ENCODE measurements around the gene RFPL4AL1.
"Not testable (repeated sequence)": the region's sequence is repeated elsewhere in the genome, so short reads cannot be mapped to it uniquely, and the experiment has no call there.

The RFPL4AL1 gene

GRCh38 chr19:55768818-55769217 lies at the start of gene RFPL4AL1:
RFPL4AL1 (plus strand) TSS chr19:55769118; CDS start chr19:55771805, 2,687 bp downstream.
- DNase-seq = not testable (repeated sequence)

DNA sequence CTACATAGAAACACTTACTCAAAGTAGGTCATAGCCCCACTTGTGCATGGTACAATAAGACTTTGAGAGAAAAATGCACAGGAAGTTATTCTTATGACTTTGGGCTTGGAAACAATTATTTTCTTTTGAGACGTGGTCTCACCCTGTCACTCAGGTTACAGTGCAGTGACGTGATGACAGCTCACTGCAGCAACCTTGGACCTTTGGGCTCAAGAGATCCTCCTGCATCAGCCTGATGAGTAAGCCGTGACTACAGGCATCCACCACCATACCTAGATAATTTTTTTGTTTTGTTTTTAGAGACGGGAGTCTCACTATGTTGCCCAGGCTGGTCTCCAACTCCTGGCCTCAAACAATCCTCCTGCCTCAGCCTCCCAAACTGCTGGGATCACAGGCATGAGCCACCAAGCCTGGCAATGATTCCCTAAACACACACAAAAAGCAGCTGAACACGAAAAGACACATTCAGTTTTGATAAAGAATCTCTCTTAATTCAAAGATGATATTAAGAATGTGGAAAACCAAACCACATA lies 48.6 kb upstream of the RFPL4AL1 start:
- DNase-seq = no peak

- no peak for DNase-seq
Measured at GRCh38 chr19:55720801-55721200, 48.1 kb upstream of the RFPL4AL1 start.

GRCh38 chr19:55723491-55723890 lies 45.4 kb upstream of the RFPL4AL1 start:
- DNase-seq = no peak

DNA sequence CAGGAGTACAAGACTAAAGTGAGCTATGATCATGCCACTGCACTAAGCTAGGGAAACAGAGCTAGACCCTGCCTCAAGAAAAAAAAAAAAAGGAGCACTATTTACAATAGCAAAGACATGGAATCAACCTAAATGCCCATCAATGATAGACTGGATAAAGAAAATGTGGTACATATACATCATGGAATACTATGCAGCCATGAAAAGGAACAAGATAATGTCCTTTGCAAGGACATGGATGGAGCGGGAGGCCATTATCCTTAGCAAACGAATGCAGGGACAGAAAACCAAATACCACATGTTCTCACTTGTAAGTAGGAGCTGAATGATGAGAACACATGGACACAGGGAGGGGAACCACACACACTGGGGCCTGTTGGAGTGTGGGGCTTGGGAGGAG lies 38.5 kb upstream of the RFPL4AL1 start:
- not testable (repeated sequence) for DNase-seq

GRCh38 chr19:55738302-55738701 lies 30.6 kb upstream of the RFPL4AL1 start, which contains the start of gene NLRP9:
NLRP9 (minus strand) TSS chr19:55738402; CDS start chr19:55738374, 28 bp downstream.
- DNase-seq = no peak

DNA sequence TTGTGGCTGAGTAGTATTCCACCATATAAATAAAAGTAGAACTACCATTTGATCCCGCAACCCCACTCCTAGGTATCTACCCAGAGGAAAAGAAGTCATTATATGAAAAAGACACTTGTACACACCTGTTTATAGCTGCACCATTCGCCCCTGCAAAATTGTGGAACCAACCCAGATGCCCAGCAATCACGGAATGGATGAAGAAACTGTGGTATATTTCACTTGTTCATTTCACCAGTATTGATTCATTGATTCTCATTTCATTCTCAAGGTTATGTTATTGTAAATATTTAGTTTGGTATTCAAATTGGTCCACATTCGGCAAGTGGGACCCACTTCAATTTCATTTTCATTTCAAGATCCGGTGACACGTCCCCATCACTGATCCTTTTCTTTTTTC lies 18.2 kb upstream of the RFPL4AL1 start:
- DNase-seq = no peak

GRCh38 chr19:55753401-55753800 lies 15.5 kb upstream of the RFPL4AL1 start:
- no peak for DNase-seq

DNA sequence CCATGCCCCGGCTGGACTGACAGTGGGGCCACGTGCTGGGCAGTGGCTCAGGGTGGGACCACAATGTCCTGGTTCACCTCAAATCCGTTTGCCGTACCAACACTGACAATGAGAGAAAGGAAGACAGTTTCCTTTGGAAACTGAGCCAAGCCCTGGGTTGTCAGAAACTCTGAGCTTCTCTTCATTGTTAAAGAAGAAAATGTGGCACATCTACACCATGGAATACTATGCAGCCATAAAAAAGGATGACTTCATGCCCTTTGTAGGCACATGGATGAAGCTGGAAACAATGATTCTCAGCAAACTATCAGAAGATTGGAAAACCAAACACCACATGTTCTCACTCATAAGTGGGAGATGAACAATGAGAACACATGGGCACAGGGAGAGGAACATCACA lies 12.1 kb upstream of the RFPL4AL1 start:
- not testable (repeated sequence) for DNase-seq

GRCh38 chr19:55758797-55759196 lies 10.1 kb upstream of the RFPL4AL1 start, which contains the start of gene RFPL4A:
RFPL4A (plus strand) TSS chr19:55759097; CDS start chr19:55761801, 2,704 bp downstream.
- DNase-seq = not testable (repeated sequence)

- no peak for DNase-seq
Measured at GRCh38 chr19:55766466-55766865, 2.5 kb upstream of the RFPL4AL1 start.

DNA sequence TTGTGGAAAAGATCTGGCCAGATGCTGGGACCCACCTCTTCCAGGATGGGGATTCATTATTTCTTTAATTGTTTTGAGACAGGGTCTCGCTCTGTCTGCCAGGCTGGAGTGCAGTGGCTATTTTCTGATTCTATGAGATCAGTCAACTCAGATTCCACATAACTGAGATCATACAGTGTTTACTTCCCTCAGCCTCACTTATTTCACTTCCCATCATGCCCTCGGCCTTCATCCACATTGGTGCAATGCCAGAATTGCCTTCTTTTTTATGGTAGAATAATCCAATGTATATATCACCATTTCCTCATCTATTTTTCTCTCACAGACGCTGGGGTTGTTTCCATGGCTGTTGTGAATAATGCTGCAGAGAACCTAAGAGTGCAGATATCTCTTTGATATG lies 714 bp downstream of the RFPL4AL1 start:
- not testable (repeated sequence) for DNase-seq

DNA sequence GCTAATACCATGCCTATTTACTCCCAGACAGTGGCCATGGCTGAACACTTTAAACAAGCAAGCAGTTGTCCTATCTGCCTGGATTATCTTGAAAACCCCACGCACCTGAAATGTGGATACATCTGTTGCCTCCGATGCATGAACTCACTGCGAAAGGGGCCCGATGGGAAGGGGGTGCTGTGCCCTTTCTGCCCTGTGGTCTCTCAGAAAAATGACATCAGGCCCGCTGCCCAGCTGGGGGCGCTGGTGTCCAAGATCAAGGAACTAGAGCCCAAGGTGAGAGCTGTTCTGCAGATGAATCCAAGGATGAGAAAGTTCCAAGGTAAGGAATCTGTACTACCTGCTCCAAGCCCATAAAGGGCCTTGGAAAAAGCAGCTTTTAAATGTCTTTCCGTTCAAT lies 8.6 kb downstream of the RFPL4AL1 start:
- DNase-seq = no peak

DNA sequence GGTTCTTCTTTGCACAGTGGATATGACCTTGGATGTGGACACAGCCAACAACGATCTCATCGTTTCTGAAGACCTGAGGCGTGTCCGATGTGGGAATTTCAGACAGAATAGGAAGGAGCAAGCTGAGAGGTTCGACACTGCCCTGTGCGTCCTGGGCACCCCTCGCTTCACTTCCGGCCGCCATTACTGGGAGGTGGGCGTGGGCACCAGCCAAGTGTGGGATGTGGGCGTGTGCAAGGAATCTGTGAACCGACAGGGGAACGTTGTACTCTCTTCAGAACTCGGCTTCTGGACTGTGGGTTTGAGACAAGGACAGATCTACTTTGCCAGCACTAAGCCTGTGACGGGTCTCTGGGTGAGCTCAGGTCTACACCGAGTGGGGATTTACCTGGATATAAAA lies 9.4 kb downstream of the RFPL4AL1 start:
- DNase-seq = no peak

GRCh38 chr19:55781112-55781511 lies 12.2 kb downstream of the RFPL4AL1 start:
- DNase-seq = no peak

GRCh38 chr19:55795021-55795420 lies 26.1 kb downstream of the RFPL4AL1 start:
- no peak for DNase-seq

- no peak for DNase-seq
Measured at GRCh38 chr19:55801416-55801815, 32.5 kb downstream of the RFPL4AL1 start.

DNA sequence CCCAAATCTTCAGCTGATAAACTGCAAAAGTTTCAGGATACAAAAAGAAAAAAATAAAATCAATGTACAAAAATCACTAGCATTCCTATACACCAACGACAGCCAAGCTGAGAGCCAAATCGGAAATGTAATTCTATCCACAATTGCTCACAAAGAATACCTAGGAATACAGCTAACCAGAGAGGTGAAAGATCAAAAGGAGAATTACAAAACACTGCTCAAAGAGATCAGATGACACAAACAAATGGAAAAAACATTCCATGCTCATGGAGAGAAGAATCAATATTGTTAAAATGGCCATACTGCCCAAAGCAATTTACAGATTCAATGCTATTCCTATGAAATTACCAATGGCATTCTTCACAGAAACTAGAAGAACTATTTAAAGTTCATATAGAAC lies 33.4 kb downstream of the RFPL4AL1 start:
- DNase-seq = no peak

GRCh38 chr19:55809381-55810058 lies 40.6 kb downstream of the RFPL4AL1 start:
- no peak for DNase-seq

- no peak for DNase-seq
Measured at GRCh38 chr19:55811340-55811739, 42.4 kb downstream of the RFPL4AL1 start.

- DNase-seq = no peak
Measured at GRCh38 chr19:55812449-55812848, 43.5 kb downstream of the RFPL4AL1 start.

DNA sequence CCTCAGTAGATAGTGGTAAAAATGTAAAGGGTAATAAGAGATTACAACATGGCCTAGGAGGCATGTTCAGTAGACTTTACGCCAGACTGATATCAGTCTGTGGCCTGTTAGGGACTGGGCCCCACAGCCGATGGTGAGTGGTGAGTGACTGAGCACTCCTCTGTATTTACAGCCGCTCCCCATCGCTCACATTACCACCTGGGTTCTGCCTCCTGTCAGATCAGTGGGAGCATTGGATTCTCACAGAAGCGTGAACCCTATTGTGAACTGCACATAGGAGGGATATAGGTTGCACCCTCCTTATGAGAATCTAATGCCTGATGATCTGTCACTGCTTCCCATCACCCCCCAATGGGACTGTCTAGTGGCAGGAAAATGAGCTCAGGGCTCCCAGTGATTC lies 45.0 kb downstream of the RFPL4AL1 start:
- DNase-seq = no peak

GRCh38 chr19:55820037-55820436 lies 51.1 kb downstream of the RFPL4AL1 start:
- DNase-seq = no peak

Measured in activated CD4-positive, alpha-beta T cell treated with anti-CD3 and anti-CD28 coated beads for 1 hour (primary cell).